GM19099 (cell line): ENCODE data around the gene HNRNPF.

Experiments
- POLR2A ChIP-seq: IDR thresholded peaks from 3 replicates; pipeline ENCODE4 v1.6.1; 2011; ENCODE audit warnings: low read depth; ENCODE audit not compliant: insufficient read length; ENCODE audit errors: extremely low read depth

HNRNPF gene

DNA sequence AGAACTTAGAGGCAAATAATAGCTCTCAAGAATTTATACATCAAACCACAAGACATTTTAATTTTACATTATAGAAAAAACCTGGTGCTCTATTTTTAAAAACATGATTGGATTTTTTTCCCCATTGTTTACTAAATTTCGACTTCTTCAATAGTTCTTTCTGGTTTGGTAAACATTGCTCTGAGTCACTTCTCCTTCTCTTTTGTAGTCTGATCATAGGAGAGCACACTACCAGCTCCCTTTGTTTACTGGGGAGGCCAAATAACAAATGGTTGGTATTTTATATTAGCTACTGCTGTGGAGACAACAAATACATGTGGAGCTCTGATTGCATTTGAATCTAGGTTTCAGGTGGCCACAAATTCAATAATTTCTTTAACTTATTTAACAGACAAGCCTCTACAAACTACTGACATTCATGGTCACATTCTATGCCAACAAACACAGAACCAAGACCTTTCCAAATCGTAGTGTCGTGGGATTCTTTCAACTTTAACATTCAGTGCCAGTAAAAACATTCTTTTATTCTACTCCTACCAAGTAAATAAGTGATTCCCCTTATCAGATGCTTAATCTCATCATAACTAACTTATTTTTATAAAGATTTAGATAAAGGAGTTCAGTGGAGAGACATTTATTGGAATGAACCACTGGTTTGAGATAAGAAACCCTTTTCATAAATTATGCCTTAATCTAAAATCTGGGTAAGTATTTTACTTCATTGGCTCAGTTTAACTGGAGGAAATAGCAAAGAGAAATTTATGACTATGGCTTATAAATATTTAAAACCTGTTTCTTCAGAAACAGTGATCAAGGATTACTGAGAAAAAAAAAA, 55.3 kb downstream of the HNRNPF start:
- no peak for TF ChIP-seq POLR2A

DNA sequence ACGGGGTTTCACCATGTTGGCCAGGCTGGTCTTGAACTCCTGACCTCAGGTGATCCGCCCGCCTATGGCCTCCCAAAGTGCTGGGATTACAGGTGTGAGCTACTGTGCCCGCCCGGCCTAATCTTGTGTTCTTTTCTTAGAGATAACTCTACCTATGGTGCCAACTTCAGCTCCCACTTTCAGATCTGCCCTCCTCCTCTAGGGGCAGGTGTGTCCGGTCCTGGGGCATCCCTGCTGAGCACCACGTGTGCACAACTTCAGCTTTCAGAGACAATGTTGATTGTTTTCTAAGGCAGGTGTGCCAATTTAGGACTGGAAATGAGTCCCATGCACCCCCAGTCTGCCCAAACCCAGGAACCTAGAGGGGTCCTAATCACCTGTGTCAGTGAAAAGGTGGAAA, 56.0 kb downstream of the HNRNPF start:
- TF ChIP-seq POLR2A = no peak

DNA sequence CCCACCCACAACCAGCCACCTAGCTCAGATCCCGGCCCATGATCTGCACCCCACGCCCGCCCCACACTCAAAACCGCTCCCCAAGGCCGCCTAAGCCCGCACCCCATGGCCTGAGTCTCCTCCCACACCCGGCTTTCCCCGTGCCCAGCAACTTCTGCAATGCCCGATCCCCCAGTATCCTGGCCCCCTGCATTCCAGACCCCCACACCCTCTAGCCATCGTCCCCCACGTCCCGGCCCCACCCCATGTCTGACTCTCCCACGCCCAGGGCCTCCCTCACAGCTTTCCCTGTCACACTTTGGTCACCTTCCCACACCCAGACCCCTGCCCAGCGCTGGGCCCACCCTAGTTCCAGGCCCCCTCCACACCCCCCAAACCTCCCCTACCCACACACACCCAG, 57.7 kb downstream of the HNRNPF start:
- no peak for TF ChIP-seq POLR2A

GRCh38 chr10:43350686-43351085, 58.3 kb downstream of the HNRNPF start:
- TF ChIP-seq POLR2A = no peak

DNA sequence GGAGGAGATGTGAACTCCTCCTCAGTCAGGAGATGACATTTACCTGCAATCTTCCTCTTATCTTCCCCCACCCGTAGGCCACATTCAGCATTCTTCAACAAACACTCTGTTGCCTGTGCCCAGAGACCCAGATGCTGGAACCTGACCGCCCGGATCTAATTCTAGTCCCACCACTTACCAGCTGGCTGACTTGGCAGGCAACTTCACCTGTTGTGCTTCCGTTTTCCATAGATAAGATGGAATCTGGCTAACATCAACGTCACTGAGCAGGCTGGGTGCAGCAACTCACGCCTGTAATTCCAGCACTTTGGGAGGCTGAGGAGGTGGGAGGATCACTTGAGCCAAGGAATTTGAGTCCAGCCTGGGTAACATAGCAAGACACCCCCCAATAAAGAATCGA, 58.8 kb downstream of the HNRNPF start:
- TF ChIP-seq POLR2A = no peak

DNA sequence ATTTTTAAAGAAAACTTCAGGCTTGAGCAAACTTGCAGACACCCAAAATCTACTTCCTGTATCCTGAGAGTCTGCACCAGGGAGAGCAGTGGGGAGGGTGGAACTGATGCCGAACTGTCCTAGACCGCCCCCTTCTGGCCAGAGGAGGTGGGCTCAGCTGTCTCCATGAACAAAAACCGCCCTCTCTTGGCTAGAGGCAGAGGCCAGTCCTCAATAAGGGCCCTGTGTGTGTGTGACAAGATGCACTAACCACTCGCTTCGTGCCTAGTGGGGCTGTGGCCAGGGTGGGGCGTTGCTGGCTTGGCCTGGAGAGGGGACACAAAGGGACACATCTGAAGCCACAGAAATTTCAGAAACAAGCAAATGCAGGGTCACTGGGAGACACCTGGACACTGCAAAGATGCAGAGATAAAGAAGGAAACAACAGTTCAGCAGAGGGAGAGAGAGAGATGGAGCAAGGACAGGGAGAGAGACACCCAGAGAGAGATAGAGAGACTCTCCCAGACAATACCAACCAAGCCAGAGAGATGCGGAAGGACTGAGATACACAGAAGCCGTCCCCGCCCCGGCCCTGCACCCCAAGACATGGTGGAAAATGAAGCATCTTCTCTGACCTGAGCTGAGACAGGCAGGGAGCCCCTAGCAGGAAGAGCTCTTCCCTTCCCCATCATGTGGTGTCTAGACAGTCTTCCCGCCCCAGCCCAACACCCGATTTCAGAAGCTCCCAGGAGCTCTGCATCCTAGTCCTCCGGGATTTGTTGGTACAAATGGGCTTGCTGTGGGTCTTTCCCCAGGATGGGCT, 60.3 kb downstream of the HNRNPF start:
- TF ChIP-seq POLR2A = no peak

GRCh38 chr10:43347997-43348396, 61.0 kb downstream of the HNRNPF start:
- no peak for TF ChIP-seq POLR2A

DNA sequence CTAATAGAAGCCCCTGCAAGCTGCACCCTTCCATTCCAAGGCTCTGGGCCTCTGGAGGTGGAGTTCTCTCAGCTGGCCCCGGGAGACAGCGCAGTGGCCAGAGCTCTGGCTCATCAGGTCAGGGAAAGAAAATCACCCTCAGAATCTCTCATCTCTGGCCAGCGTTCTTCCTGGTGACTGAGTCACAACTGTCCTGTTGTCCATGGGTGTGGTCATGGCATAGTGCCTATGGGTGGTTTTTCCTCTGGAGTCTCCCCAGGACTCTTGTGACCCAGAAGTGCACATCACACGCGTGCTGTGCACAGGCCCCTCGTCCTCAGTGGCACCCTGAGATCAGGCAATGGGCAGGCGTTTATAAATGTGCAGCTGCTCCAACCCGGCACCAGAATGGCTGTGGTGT, 64.9 kb downstream of the HNRNPF start:
- no peak for TF ChIP-seq POLR2A

DNA sequence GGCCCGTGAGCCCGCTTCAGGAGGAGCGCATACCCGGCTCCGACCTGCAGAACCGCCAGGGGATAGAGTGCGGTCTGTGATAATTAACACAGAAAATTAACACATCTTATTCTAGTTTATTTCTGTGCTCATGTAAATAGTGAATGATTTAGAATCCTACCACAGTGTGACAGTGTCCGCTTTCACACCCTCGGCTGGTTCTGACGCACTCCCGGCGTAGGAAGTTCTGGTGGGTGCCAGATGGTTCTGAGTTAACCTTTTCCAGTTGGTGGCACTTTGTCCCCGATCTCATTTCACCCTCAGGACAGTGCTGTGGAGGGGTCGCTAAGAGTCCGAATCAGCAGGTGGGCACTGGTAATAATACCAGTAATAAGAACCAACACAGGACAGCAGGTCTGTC, 65.9 kb downstream of the HNRNPF start:
- TF ChIP-seq POLR2A = no peak

GRCh38 chr10:43342279-43343125, 66.5 kb downstream of the HNRNPF start:
- TF ChIP-seq POLR2A = no peak

- no peak for TF ChIP-seq POLR2A
Observed at GRCh38 chr10:43341450-43341849, 67.5 kb downstream of the HNRNPF start.

GRCh38 chr10:43340619-43341018, 68.4 kb downstream of the HNRNPF start:
- no peak for TF ChIP-seq POLR2A

GRCh38 chr10:43340101-43340500, 68.9 kb downstream of the HNRNPF start:
- no peak for TF ChIP-seq POLR2A

- no peak for TF ChIP-seq POLR2A
Observed at GRCh38 chr10:43339136-43339535, 69.8 kb downstream of the HNRNPF start.

GRCh38 chr10:43338117-43338516, 70.9 kb downstream of the HNRNPF start:
- TF ChIP-seq POLR2A = no peak
